Stimulated activated CD4-positive, alpha-beta T cell treated with anti-CD3 and anti-CD28 coated beads, Interleukin-4, amount 100 ng/mL, for 4 hours (primary cell): ENCODE results near the gene C19orf47.
"Not testable (repeated sequence)": the region's sequence is repeated elsewhere in the genome, so short reads cannot be mapped to it uniquely, and the experiment has no call there.

Experiments used
- DNase-seq, 2 experiments: peaks; one replicate each; pipeline ENCODE4 v3.0.0-alpha.2; 2020

Gene C19orf47

DNA sequence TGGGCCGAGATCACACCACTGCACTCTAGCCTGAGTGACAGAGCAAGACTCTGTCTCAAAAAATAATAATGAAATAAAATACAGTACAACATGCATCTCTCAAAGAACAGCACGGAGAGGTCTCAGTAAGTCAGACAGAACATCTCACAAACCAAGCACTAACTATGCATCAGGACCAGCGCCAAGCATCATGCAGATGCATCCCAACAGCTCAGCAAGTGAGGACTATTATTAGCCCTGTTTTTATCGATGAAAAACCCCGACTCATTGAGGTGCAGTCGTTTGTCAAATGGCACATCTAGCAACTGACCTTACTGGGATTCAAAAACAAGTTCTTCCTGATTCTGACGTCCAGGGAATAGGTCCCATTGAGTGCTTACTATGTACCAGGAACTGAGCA is 3.8 kb downstream of the C19orf47 start:
- no peak for DNase-seq

DNA sequence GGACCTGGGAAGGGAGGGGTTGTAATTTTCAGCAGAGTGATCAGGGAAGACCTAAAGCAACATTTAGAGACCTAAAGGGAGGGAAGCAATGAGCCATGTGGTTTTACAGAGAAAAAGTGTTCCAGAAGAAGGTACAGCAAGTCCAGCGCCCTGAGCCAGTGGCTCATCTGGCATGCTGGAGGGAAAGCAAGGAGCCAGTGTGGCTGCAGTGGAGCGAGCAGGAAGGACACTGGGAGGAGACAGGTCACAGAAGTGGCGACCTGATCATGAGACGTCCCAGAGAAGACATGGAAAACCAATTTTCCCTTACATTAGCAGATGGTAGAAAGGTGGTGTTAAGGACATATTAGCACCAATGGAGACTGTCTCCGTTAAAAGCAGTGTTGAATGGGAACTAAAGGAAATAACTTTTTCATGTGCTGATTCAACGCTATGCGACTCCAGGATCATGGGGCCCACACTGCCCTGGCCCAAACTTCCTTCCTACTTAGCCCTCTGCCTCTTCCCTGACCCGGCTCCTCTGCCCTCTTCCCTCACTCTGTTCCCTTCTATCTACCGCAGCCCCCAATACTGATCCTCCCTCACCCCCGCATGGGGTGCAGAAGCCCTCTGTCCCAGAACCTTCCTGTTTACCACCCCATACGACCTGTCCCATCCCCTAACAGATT is 5.4 kb downstream of the C19orf47 start:
- DNase-seq = no peak

DNA sequence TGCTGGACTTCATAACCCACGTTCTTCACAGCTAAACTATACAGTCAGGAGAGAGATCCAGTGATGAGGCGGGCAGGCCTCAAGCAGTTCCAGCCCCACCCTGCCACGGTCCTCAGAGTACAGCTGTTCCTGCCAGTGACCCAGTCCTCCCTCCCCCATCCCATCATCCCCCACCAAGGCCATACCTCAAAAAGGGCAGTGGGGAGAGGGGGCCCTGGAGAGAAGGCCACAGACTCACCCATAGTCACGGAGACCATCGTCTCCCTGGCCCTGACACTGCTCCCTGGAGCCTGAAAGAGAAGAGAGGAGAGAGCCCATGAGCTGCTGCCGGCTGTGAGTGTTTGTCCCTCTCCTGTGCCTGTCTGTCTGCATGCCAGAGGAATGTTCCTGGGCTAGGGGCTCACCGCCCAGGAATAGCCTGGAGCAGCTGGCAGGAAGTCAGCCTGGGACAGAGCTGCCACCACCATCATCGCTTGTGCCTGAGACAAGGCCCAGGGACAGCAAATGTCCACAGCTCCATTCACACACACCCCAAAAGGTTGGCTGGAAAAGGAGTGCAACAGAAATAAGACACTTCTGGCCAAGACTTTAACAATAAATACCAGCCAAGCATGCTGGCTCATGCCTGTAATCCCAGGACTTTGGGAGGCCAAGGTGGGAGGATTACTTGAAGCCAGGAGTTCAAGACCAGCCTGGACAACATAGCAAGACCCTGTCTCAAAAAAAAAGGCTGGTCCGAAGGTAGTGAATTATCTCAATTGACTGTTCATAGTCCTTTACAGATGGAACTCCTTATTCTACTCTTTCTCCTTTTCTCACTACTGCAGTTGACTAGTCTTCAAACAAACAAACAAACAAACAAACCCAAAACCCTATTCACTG is 6.4 kb downstream of the C19orf47 start:
- no peak for DNase-seq

DNA sequence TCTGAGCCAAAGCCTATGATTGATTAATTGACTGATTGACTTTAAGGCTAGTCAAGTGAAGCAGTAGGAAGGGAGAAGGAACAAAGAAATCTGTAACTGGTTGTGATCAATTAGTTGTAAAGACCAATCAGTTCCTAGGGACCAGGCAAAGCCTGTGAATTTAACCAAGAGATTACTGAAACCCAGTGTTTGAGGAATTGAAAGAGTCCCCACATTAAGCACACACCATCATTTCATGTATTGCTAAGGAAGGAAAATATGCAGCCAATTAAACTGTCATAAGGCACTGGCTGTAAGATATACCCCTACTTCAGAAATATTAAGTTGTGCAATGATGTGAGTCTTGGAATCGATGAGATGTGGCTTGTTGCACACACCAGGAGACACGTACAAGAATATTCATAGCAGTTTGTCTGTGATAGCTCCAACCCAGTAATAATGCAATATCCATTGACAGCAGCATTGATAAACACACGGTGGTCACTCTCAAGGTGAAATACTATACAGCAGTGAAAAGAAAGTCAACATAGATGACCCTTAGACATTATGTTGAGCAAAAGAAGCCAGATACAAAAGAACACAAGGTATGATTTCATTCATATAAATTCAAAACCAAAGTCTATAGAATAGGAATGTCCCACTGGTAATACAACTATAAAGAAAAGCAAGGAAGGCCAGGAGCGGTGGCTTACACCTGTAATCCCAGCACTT is 9.0 kb downstream of the C19orf47 start:
- no peak for DNase-seq

DNA sequence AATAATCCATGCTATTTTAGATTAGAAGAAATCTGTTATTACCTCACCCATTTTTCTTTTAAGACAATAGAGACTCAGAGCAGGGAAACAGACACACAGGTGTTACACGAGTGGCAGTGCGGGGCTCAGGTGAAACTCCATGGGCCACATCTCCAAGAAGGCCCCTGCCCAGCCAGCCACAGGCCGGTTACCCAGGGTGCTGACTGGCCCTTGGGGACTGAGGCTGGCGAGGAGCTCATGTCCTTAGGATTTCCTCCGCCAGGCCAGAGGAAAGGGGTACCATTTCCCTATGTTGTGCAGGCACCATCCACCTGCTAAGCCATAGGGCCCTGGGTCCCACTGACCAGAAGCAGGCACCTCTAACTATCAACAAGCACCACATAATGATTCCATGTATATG is 10.6 kb downstream of the C19orf47 start:
- no peak for DNase-seq

DNA sequence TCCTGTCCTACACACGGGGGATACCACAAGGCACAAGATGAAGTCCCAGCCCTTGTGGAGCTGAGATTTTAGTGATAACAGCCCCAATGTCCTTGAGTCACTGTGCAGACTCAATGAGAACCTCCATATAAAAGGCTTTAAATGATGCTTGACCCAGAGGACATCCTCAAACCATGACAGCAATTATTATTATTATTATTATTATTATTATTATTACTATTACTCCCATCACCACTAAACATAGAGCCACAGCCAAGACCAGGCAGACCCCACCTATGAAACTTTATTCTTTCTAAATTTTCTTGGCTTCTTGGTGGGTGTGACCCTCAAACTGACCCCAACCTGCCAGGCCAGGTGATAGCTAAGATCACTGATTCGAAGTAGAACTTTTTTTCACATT is 11.1 kb downstream of the C19orf47 start:
- no peak for DNase-seq

DNA sequence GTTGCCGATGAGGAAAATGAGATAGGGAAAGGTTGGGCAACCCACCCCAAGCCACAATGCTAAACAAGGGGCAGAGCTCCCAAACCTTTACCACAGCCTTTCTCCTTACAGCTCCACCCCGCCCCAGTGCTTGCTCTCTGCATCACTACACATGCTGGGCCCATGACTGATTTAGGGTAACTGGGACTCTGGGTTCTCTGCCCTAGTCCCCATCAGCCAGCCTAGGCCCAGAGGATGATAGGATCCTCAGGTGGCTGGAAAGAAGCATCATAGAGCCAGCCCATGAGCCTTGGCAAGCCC is 11.6 kb downstream of the C19orf47 start:
- DNase-seq = no peak

DNA sequence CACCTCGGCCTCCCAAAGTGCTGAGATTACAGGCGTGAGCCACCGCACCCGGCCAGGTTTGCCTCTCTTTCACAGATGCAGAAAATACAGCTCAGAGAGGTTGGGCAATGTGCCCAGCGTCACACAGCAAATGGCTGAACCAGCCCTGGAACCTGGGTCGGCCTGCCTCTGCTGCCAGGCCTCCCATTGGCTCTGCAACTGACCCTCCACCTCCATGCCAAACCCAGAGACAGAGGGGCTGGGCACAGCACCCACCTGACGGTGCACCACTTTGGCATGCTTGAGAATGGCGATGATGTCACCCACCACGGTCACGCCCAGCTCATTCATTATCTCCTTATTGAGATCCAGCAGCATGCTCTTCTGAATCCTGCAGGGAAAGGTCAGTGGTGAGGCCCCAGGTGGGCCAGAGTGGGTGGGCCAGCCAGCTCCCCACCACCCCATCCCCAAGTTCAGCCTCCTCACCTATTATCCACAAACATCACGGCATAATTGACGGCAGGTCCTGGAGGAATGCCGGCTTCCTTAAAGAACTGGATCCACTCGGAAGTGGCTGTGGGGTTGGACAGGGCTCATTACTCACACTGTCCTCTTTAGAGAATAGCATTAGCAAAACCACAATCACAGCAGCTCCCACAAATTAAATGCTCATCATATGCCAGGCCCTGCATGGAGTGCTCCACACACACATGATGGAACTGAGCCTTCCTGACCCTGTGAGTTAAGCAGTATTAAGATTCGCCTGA is 12.2 kb downstream of the C19orf47 start:
- no peak for DNase-seq

DNA sequence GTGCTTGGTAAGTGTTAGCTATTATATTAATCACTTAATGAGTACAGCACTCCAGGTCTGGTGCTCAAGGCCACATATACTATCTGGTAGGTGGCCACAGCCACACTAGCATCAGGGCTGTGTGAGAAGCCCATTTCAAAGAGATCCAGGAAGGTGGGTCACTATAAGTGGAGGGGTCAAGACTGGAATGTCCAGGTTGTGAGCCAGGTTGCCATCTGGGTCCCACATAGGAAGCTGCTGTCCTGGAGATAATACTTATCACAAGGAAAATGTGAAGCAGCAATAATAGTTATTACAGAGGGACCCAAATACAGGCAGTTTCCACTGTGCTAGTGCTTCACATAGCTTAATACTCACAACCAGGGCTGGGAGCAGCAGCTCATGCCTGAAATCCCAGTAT is 13.1 kb downstream of the C19orf47 start:
- DNase-seq = no peak

DNA sequence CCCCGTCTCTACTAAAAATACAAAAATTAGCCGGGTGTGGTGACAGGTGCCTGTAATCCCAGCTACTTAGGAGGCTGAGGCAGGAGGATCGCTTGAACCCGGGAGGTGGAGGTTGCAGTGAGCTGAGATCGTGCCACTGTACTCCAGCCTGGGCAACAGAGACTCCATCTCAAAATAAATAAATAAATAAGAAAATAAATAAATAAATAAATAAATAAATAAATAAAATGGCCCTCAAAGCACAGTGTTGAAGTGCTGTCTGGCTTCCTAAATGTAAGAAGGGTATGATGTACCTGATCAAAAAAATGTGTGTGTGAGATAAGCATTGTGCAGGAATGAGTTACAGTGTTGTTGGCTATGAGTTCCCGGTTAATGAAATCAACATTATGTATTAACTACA is 15.1 kb downstream of the C19orf47 start:
- not testable (repeated sequence) for DNase-seq

DNA sequence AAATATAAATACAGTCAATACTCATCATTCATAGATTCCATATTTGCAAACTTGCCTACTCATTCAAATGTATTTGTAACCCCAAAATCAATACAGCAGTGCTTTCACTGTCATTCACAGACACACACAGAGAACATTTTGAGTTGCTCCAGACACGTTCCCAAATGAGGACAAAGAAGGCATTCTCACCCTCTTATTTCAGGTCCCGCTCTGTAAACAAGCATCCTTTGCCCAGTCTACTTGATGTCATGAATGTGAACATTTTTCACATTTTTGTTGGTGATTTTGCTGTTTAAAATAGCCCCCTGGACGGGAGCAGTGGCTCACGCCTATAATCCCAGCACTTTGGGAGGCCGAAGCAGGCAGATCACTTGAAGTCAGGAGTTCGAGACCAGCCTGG is 15.5 kb downstream of the C19orf47 start:
- DNase-seq = no peak

DNA sequence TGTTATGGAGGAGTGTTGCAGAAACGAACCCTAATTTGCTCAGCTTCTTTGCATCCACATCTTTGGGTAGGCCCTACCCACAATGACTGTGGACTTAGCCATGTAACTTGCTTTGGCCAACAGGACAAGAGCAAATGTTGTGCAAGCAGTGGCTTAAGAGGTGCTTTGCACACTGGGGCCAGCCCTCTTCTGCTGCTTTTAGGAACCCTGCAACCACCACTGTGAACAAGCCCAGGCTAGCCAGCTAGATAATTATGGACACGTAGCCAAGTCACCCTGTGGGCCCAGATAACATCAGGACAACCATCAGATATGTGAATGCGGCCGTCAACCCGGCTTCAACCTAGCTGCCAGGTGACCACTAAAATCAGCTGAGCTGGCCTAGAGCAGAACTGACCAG is 17.1 kb downstream of the C19orf47 start:
- DNase-seq = no peak

DNA sequence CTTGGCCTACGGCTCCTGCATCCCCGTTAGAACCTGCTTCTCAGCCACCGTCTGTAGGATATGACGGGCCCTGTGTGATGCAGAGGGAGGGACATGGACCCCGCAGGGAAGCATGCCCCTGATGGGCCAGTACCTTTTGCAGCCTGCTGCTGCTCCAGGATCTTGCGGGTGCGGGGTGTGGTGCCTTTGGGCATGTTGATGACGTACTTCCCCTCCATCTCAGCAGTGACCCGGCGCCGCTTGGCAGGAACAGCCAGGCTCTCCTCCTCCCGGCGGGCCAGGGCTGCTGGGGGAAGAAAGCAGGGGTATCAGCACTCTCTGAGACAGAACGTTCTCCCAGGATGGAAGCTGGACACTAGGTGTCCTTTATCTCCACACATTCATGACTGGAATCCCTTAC is 22.0 kb downstream of the C19orf47 start:
- DNase-seq = no peak

DNA sequence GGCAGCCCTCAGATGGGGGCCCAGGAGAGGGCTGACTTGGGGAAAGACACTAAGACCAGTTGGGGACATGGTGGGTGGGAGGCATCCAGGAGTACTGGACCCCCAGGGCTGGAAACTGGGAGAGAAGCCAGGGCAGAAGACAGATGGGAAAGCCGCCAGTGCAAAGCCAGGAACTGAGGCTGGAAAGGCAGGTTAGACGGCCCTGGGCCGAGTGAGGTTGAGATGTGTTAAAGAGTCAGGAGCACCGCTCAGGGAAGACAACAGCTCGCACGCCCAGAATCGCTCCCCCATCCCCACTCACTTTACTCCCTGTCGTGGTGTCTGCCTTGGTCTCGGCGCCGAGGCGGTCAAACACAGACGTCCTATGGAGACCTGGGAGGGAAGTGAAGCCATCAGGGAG is 24.5 kb downstream of the C19orf47 start:
- DNase-seq = no peak

DNA sequence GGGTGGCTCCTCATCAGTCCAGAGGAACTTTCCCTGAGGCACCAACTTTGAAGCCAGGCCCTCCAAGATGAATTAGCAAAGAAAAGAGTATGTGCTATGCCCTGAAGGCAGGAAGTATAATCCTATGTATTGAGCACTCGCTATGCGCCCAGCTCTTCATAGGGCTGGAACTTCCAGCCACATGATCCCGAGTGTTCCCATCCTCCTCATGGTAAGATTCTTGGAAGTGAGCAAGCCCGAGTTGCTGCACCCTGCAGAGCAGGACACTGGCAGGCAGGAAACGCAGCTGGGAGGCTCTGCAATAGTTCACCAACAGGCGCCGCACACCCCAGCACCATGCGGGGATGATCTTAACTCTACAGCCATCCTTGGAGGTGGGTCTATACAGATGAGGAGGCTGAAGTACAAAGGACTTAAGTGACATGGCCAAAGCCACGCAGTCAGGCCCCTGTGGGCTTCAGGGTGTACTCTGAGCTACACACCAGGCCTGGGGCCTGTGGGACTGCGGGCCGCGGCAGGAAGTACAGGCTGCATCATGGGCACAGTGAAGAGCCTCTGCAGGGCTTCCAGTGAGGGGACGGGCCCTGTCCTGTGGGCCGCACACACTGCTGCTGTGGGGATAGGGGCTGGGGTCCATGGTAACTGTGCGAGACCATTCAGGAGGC is 25.1 kb downstream of the C19orf47 start:
- DNase-seq = no peak

DNA sequence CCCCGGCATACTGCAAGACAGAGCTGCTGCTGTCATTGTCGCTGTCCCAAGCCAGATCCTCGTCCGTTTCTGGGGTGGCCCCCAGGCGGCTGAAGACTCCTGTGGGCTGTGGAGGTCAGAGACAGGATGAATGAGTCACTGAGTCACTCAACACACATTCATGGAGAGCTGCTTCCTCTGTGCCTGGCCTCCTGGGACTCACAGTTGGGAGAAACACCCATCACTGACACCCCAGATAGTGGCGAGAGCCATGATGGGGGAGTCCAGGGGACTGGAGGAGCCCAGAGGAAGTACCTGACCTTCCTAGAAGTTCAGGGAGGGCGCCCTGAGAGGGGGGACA is 26.0 kb downstream of the C19orf47 start:
- no peak for DNase-seq

DNA sequence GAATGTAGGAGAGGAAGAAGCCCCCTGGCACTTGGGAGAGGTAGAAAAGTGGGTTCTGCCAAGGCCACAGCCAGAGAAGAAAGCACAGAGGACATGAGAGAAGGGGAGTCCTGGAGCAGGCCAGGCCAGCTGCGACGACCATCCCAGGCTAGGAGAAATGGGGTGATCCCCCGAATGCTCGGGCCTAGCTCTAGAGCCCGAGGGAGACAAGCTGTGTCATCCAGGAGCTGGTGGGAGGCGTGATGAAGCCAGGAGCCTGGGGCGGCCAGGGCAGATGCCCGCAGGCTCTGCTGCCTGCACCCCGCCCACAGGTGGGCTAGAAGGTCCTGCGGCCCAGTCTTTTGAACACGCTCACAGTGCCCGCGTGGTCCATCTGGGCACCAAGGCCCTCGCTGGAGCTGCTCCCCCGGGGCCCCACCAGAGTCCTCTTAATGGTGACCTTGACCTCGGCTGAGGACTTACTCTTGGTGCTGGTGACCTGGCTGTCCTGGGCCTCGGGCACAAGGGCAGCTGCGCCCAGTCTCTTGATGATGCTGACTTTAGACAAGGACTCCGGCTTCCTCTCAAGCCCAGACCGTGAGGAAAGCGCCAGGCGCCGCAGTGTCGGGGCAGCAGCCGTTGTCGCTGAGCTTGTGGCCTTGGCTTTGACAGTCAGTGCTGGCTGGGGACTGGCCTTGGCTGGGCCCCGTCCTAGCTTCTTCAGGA is 26.5 kb downstream of the C19orf47 start:
- DNase-seq = no peak

DNA sequence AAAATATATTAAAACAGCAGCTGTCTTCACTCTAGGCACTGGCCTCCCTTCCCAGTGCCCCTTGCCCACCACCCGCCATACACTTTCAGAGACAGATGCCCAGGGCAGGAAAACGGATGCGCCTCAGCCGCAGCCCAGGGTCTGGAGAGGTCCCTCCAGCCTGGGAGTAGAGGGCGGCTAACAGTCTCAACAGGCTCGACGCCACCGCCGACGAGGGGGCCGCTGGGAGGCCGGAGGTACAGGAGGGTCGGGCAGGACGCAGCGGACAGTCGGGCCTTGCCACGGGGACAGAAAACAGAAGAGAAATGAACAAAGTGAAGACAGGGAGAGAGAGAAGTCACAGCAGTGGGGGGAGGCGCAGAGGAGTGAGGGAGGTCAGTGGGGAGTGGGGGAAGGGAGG is 27.1 kb downstream of the C19orf47 start:
- no peak for DNase-seq

DNA sequence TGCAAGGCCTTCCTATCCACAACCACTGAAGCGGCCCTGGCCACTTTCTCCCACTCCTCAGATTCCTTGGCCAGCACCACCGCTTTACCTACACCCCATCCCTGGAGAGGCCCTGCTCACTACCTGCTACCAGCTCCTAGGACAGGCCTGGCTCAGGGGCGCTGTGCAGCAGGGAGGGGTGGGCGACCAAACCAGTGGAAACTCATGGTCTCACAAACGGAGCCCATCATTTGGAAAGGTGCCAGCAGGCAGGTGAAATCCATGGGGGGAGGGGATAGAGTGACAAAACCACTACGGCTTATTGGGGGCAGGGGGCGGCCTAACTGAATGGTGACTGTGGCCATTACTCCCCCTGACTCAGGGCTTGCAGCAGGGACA is 27.6 kb downstream of the C19orf47 start:
- DNase-seq = no peak

DNA sequence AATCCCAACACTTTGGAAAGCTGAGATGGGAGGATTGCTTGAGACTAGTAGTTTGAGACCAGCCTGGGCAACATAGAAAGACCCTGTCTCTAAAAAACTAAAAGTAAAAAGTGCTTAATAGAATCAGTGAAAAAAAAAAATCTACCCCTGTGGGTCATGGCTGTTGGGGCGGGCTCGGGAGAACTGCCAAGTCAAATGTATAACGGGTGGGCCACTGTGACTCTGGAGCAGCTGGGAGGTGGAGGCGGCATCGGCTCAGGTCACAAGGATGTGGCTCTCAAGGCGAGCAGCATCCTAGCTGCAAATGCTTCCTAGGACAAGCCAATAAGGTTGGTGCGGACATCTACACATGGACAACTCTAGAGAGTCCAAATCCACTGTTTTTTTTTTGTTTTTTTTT is 30.9 kb downstream of the C19orf47 start:
- DNase-seq = no peak

DNA sequence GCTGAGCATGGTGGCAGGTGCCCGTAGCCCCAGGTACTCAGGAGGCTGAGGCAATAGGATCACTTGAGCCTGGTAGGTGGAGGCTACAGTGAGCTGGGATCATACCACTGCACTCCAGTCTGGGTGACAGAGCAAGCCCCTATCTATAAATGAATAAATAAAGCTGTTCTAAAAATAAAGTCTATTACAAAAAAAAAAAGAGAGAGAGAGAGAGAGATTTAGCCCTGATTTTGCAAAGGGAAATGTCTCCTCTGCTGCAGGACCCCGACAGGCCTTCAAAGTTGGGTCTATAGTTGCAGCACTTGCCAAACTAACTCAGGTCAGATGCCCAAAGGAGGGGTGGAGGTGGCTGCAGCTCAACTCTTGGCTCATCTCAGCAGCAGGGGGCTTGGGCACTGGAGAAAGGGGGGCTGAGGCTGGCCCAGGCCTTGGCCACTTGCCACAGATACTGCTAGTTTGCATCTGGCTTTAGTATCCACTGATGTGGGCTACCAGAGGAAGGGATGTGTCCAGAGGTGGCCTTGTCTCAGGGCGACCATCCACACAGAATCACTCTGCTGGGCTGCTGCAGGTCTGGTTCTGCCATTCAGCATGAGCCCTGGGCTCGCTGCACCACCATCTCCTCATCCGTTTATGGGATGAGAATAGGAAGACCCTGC is 32.3 kb downstream of the C19orf47 start:
- no peak for DNase-seq

DNA sequence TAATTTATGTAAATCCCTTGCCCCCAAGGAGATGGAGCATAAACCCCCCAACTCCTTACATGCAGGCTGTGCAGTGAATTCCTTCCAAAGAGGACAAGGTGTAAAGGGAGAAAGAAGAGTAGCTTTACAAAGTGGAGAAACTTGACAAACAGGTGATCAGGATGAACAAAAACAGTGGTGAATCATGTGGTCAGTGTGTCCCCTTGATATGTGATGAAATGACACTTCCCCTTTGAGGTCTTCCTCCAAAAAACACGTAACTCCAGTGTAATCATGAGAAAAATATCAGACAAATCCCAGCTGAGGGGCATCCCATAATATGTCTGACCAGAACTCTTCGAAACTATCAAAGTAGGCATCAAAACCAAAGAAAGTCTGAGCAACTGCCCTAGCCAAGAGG is 33.5 kb downstream of the C19orf47 start:
- DNase-seq = no peak
